Measurements from ENCODE around the gene DUT. TPM values are rescaled to one million over a fixed set of nuclear protein-coding genes. Genes with fewer than 3 reads are reported as not detected.

DUT gene
- total RNA-seq: 62.8 and 140 TPM in 2 replicates

DNA sequence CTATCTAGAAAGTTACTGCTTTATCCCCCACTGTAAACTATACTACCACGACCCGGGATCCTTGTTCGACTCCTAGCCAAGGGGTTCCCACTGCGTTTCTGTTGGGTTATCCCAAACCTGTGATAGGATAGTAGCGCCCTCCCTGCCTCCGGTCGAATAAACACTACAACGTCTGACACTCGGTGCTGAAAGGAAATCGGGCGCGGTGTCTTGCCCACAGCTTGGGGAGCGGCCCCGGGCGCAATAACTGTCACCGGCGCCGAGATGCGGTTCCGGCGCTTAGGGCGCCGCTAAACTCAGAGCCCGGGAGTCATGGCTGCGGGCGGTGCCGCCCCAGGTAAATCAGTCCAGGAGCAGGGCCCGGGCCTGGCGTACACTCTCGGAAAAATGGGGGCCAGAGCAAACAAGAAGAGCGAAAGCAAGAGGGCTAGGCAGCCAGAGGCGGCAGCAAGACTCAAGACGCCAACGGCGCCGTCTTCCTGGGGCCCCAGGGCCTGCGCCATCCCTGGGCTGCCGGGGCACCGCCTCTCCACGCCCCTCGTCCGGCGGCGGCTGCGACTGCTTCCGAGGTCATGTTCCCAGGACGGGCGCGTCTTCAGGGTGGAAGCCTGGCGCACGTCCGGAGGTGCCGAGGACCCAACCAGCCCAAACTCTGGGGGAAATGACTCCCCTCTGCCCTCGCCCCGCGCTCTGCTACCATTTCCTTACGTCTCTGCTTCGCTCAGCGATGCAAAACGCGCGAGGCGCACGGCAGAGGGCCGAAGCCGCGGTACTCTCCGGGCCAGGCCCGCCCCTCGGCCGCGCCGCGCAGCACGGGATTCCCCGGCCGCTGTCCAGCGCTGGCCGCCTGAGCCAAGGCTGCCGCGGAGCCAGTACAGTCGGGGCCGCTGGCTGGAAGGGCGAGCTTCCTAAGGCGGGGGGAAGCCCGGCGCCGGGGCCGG is at the start of gene DUT:
Gene DUT (plus strand): TSS at position 575 of the 941 bp plus-strand sequence. CDS start 87 bp downstream, at position 662.
- DNase-seq (ENCODE audit: extremely low read depth, low read depth, low spot score): no peak

DNA sequence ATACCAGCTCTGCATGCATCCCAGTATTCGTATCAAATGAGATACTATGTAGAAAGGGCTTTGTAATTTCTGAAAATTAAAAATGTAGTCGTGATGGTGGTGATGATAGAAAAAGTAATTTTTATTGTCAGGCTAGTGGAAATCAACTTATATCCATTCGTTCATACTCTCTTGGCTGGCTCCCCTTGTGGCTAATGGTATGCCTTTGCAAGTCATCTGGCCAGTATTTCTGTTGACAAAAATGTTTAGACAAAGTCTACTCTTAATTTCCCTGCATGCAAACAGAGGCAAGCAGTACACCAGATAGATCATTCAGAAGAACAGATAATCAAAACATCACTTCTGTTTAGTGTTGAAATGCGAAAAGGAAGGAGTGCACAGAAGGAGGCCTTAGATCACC is 49.6 kb upstream of the DUT start:
- no peak for DNase-seq (ENCODE audit: extremely low read depth, low read depth, low spot score)

DNA sequence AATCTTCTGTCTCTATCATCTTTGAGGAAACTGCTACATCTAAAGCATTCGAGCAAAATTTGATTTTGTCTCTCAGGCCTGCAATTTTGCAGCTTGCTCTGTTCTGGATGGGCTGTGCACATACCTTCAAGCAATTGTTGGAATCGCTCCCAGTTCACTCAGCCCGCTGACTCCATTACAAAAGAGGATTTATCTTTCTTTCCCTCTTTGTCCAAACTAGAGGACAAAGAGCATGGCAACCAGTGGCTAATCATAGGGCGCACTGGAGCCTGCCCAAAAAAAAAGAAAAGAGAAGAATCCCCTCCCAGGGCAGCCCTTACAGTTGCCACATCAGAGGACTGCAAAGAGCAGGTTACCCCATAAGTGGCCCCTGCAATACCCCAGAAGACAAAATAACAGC is 49.0 kb upstream of the DUT start:
- no peak for DNase-seq (ENCODE audit: extremely low read depth, low read depth, low spot score)

- no peak for DNase-seq (ENCODE audit: extremely low read depth, low read depth, low spot score)
Observed at GRCh38 chr15:48283396-48284145, 47.7 kb upstream of the DUT start.

DNA sequence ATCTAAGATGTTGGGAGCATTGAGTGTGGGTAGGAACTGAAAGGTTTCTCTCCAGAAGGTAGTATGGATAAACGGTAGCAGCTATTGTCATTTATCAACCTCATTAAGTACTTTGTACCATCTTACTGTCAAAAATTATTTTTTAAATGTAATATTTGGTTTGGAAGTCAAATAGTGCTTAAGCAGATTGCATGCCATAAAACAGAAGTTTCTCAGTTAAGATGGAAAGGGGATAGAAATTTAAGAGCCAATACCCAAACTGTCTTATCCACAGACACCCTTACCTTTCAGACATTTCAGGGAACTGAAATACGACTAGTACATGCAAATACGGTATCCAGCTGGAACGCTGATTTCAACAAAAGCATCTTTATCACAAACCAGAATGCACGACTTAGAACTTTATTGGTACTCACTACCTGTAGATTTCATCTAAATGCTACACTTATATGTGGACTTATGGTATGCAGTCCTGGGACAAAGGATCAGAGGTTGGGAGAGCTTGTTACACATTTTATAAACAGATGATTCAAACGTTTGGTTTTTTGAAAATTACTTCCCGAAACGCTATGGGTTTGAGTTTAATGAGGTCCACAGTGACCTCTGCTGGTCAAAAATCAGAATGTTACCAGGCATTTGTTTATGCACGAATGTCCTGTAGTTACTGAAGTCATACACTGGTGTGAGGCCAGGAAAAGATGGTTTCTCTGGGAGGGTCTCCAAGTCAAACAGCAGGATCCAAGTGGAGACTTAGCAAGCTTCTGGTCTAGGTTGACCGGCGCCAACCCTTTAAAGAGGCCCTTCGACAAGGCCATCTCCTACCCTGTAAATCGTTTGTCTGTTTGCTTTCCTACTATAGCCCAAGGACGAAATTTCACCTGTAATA is 45.7 kb upstream of the DUT start:
- peak; percentile 74 for DNase-seq (ENCODE audit: extremely low read depth, low read depth, low spot score)

GRCh38 chr15:48289628-48290027 is 41.6 kb upstream of the DUT start:
- DNase-seq (ENCODE audit: extremely low read depth, low read depth, low spot score): no peak

DNA sequence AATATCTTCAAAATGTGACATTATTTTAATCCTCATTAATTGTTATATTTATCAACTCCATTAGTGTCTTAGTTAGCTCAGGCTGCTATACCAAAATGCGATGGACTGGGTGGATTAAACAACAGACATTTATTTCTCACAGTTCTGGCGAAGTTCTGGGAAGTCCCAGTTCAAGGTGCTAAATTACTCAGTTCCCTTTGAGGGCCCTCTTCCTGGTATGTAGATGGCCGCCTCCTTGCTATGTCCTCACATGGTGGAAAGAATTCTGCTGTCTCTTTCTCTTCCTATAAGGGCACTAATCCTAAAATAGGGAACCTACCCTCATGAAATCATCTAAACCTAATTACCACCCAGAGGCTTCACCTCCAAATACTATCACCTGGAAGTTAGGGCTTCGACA is 38.8 kb upstream of the DUT start:
- DNase-seq (ENCODE audit: extremely low read depth, low read depth, low spot score): no peak

DNA sequence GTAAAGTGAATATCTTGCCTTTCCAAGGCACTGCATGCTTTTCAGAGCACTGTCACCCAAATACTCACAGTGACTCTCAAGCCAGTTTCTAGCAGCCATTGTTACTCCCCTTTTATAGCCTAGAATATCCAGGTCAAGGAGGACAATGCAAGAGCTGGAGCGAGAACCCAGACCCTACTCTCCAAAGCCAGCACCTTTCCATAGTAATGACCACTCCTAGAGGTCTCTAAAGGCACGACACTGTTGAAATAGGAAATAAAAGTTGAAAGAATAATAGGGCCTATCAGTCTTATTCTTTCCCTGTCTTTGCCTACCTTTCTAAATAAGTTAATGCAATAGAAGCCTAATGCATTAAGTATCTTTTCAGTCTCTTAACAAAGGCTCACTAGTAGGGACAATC is 33.6 kb upstream of the DUT start:
- no peak for DNase-seq (ENCODE audit: extremely low read depth, low read depth, low spot score)

DNA sequence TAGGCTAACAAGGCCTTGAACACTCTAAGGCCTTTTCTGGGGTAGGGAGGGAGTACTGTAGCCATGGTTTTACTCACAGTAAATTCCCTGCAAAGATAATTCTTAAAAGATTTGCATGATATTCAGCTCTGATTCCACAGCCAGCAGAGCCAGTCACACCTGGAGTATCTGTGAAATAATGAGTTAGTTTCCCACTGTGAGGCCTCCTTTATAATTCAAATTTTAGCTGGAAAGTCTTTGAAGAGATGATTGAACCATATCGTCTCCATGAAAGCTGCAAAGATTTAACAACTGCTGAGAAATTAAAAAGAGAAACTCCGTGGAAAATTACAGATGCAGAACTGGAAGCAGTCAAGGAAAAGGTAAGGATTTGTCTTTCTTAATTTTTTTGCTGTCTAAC is 32.3 kb upstream of the DUT start:
- no peak for DNase-seq (ENCODE audit: extremely low read depth, low read depth, low spot score)

DNA sequence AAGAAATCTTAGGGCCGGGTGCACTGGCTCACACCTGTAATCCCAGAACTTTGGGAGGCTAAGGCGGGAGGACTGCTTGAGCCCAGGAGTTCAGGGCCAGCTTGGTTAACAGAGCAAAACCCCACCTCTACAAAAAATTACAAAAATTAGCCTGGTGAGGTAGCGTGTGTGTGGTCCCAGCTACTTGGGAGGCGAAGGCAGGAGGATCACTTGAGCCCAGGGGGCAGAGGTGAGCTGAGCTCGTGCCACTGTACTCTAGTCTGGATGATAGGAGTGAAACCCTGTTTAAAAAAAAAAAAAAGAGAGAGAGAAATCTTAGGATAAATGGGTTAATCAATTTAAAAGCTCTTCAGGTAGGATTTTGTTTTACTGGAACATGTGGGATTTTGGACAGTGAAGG is 31.2 kb upstream of the DUT start:
- no peak for DNase-seq (ENCODE audit: extremely low read depth, low read depth, low spot score)

GRCh38 chr15:48304398-48304797 is 26.8 kb upstream of the DUT start:
- DNase-seq (ENCODE audit: extremely low read depth, low read depth, low spot score): no peak

- no peak for DNase-seq (ENCODE audit: extremely low read depth, low read depth, low spot score)
Observed at GRCh38 chr15:48306639-48307038, 24.6 kb upstream of the DUT start.

GRCh38 chr15:48307586-48307985 is 23.6 kb upstream of the DUT start:
- DNase-seq (ENCODE audit: extremely low read depth, low read depth, low spot score): no peak

DNA sequence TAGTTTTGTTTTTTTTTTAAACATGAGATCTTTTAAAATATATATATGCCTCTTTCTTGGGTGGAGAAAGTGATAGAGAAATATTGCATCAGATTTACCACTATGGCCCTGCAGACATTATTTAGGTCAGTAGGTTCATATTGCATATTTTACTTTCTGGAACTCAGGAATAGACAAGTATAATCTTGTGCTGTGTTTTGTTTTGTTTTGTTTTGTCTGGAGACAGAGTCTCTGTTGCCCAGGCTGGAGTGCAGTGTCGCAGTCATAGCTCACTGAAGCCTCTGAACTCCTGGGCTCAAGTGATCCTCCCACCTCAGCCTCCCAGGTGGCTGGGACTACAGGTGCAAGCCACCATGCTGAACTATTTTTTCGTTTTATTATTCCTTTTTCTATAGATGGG is 21.5 kb upstream of the DUT start:
- no peak for DNase-seq (ENCODE audit: extremely low read depth, low read depth, low spot score)

DNA sequence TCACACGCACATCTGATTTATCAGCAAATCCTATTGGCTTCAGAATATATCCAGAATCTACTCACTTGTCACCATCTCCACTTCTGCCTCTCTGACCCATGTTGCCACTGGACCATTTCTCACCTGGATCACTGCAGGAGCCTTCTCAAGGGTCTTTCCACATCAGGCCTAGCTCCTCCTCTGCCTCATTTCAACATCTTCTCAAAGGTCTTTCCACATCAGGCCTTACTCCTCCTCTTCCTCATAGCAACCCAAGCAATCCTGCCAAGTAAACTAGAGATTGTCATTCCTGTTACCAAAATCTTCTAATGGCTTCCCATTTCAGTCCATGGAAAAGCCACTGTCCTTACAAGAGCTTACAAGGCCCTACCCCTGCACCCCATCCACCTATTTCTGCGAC is 18.0 kb upstream of the DUT start:
- no peak for DNase-seq (ENCODE audit: extremely low read depth, low read depth, low spot score)

GRCh38 chr15:48315041-48315440 is 16.2 kb upstream of the DUT start:
- no peak for DNase-seq (ENCODE audit: extremely low read depth, low read depth, low spot score)

DNA sequence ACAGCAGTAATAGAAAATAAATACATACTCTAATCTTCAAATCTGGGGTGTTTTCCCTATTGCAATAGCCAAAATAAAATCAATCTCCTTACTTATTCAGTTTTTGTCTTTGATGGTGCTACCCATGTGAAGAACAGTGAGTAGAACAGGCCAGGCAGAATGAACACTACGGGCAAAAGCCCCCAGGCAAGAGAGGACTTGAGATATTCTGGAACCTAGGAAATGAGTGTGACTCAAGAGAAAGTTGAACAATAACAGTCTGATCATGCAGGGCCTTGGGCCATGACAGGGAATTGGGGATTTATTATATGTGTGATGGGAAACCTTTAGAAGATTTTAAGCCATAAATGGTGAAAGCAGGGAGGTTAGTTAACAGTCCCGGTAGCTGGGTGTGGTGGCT is 14.0 kb upstream of the DUT start:
- no peak for DNase-seq (ENCODE audit: extremely low read depth, low read depth, low spot score)

DNA sequence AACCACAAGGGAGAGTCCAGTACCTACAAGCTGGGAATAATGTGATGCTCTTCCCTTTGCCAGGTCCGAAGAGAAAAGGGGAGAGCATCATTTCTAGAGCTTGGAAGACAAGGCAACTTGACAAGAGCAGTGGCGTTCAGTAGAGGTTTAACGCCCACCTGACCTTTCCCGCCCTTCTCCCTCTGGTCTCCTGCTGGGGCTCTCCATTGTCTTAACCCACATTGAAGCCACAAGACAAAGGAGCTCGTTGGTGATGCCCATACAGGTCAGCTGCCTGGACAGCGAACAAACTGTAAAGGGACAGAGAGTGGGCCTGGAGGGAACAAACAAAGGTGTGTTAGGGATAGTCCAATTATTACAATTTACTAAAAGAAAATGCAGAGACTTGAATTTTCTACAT is 13.1 kb upstream of the DUT start:
- DNase-seq (ENCODE audit: extremely low read depth, low read depth, low spot score): no peak

DNA sequence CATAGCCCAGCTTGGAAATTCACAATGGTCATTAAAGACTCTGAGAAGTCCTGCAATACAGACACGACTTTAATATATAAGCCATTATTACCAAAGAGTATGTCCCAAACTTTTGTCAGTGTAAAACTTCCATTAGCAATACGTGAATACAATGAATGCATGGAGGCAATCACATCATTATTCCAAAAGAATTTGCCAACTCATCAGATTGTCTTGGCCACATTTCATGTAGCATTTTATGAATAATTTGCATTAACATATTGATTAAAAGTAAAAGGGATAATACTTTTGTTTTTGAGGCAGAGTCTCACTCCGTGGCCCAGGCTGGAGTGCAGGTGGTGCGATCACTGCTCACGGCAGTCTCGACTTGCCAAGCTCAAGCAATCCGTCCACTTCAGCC is 7.9 kb upstream of the DUT start:
- DNase-seq (ENCODE audit: extremely low read depth, low read depth, low spot score): no peak

GRCh38 chr15:48324949-48325348 is 6.3 kb upstream of the DUT start:
- no peak for DNase-seq (ENCODE audit: extremely low read depth, low read depth, low spot score)

DNA sequence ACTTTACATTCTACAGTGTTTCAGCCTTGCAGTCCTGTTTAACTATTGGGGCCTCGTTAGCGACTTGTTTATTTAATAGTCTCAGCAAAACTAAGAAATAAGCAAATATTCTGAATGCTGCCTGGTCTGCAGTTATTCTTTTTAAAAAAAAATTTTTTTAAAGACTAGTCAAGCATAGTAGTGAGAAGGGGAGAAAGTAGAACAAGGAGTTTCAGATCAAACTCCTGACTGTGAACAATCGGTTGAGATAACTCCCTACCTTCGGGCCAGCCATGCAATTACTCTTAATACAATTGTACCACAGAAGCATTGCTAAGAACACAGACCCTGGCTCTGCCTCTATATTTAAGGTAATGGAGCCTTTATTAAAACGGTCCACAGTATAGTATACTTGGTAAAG is 5.8 kb upstream of the DUT start:
- no peak for DNase-seq (ENCODE audit: extremely low read depth, low read depth, low spot score)

Data from glomerular endothelial cell (primary cell).